HAP-1 (cell line): Measurements from ENCODE around the gene ZXDC.

Experiments
- DNase-seq, 2 experiments: peaks; one replicate each; pipeline ENCODE4 v3.0.0-alpha.2; 2016 to 2020; ENCODE audit warnings: low spot score in 2 of 2
- H3K27me3 ChIP-seq: fragments of 250-450 bp; sonication (Bioruptor Pico); 2 replicates; pipeline ENCODE4 v1.5.1; 2020; ENCODE audit warnings: low read depth, mild to moderate bottlenecking, moderate library complexity
- H3K36me3 ChIP-seq: fragments of 250-450 bp; sonication (Bioruptor Pico); replicated peaks from 2 replicates; pipeline ENCODE4 v1.5.1; 2020; ENCODE audit warnings: mild to moderate bottlenecking
- H3K4me1 ChIP-seq: fragments of 250-450 bp; sonication (Bioruptor Pico); 2 replicates; pipeline ENCODE4 v1.5.1; 2020; ENCODE audit warnings: mild to moderate bottlenecking
- H3K4me3 ChIP-seq: fragments of 250-450 bp; sonication (Bioruptor Pico); 2 replicates; pipeline ENCODE4 v1.5.1; 2020; ENCODE audit warnings: mild to moderate bottlenecking, moderate library complexity
- H3K9me3 ChIP-seq: fragments of 250-450 bp; sonication (Bioruptor Pico); 2 replicates; pipeline ENCODE4 v1.5.1; 2020; ENCODE audit warnings: mild to moderate bottlenecking, moderate library complexity
- in situ Hi-C: fragments of 300-500 bp; cut with MboI; formaldehyde crosslinking; loops from 3 replicates; pipeline ENCODE4 v1.14.3; 2020; ENCODE audit warnings: low sequenced_read_pairs, inconsistent platforms, mixed read lengths

The ZXDC gene

GRCh38 chr3:126452213-126452612 is 23.5 kb downstream of the ZXDC start:
- Histone ChIP-seq H3K27me3 (no peaks in the 10 kb centered on the region), H3K9me3 (no peaks in the 10 kb centered on the region), H3K4me1 (peaks cover 12% of the 10 kb centered on the region), H3K36me3 (peaks cover 35% of the 10 kb centered on the region), H3K4me3 (no peak overlapping the region)
- in situ Hi-C loops, result no loop called here
- DNase-seq, result no peak

- H3K9me3 ChIP-seq, result no peaks in the 10 kb centered on the region
- H3K36me3 ChIP-seq, result peaks cover 28% of the 10 kb centered on the region
- H3K4me1 ChIP-seq, result peaks cover 12% of the 10 kb centered on the region
- no peak for DNase-seq
- H3K4me3 ChIP-seq, result no peak overlapping the region
- H3K27me3 ChIP-seq, result no peaks in the 10 kb centered on the region
- in situ Hi-C loops, result no loop called here
Measured at GRCh38 chr3:126451511-126451910, 24.2 kb downstream of the ZXDC start.

- peaks cover 24% of the 10 kb centered on the region for H3K36me3 ChIP-seq
Measured at GRCh38 chr3:126450744-126451143, 24.9 kb downstream of the ZXDC start.

GRCh38 chr3:126450219-126450618 is 25.5 kb downstream of the ZXDC start:
- Histone ChIP-seq H3K27me3 (no peaks in the 10 kb centered on the region), H3K36me3 (peaks cover 24% of the 10 kb centered on the region)
- in situ Hi-C loops, result no loop called here

More at GRCh38 chr3:126450744-126451143, 24.9 kb downstream of the ZXDC start:
- no peaks in the 10 kb centered on the region for H3K9me3 ChIP-seq
- H3K4me1 ChIP-seq, result peaks cover 12% of the 10 kb centered on the region
- H3K4me3 ChIP-seq, result no peak overlapping the region
- in situ Hi-C loops, result no loop called here
- no peaks in the 10 kb centered on the region for H3K27me3 ChIP-seq
- DNase-seq, result no peak

GRCh38 chr3:126449621-126450051 is 26.1 kb downstream of the ZXDC start:
- no peak for DNase-seq
- H3K4me3 ChIP-seq, result no peak overlapping the region
- H3K36me3 ChIP-seq, result peaks cover 20% of the 10 kb centered on the region
- H3K27me3 ChIP-seq, result no peaks in the 10 kb centered on the region
- H3K4me1 ChIP-seq, result peaks cover 12% of the 10 kb centered on the region
- H3K9me3 ChIP-seq, result no peaks in the 10 kb centered on the region
- in situ Hi-C loops, result no loop called here

More at GRCh38 chr3:126450219-126450618, 25.5 kb downstream of the ZXDC start:
- DNase-seq, result no peak
- Histone ChIP-seq H3K4me3 (no peak overlapping the region), H3K4me1 (peaks cover 12% of the 10 kb centered on the region), H3K9me3 (no peaks in the 10 kb centered on the region)

- H3K4me3 ChIP-seq, result no peak overlapping the region
- peaks cover 8% of the 10 kb centered on the region; the same call in 1 of the 2 replicates for H3K4me1 ChIP-seq
- H3K27me3 ChIP-seq, result no peaks in the 10 kb centered on the region
- DNase-seq, result no peak
- peaks cover 13% of the 10 kb centered on the region for H3K36me3 ChIP-seq
- in situ Hi-C loops, result no loop called here
- H3K9me3 ChIP-seq, result no peaks in the 10 kb centered on the region
Measured at GRCh38 chr3:126448893-126449180, 26.9 kb downstream of the ZXDC start.

GRCh38 chr3:126448136-126448892 is 27.4 kb downstream of the ZXDC start:
- H3K27me3 ChIP-seq, result no peaks in the 10 kb centered on the region
- peaks cover 3% of the 10 kb centered on the region; the same call in 1 of the 2 replicates for H3K4me1 ChIP-seq
- H3K36me3 ChIP-seq, result peaks cover 12% of the 10 kb centered on the region
- DNase-seq, result no peak
- in situ Hi-C loops, result no loop called here
- H3K9me3 ChIP-seq, result no peaks in the 10 kb centered on the region
- no peak overlapping the region for H3K4me3 ChIP-seq

GRCh38 chr3:126447456-126448106 is 28.1 kb downstream of the ZXDC start:
- Histone ChIP-seq H3K36me3 (peaks cover 9% of the 10 kb centered on the region), H3K4me3 (no peak overlapping the region), H3K4me1 (no peaks in the 10 kb centered on the region), H3K9me3 (no peaks in the 10 kb centered on the region), H3K27me3 (no peaks in the 10 kb centered on the region)
- in situ Hi-C loops, result no loop called here
- DNase-seq, result no peak

GRCh38 chr3:126446791-126447190 is 28.9 kb downstream of the ZXDC start:
- H3K36me3 ChIP-seq, result peaks cover 9% of the 10 kb centered on the region
- no peak overlapping the region for H3K4me3 ChIP-seq
- in situ Hi-C loops, result no loop called here
- H3K9me3 ChIP-seq, result no peaks in the 10 kb centered on the region
- H3K4me1 ChIP-seq, result no peaks in the 10 kb centered on the region
- no peak for DNase-seq
- H3K27me3 ChIP-seq, result no peaks in the 10 kb centered on the region

GRCh38 chr3:126446301-126446700 is 29.4 kb downstream of the ZXDC start:
- peaks cover 5% of the 10 kb centered on the region for H3K36me3 ChIP-seq
- H3K27me3 ChIP-seq, result no peaks in the 10 kb centered on the region
- no peaks in the 10 kb centered on the region for H3K4me1 ChIP-seq
- H3K4me3 ChIP-seq, result no peak overlapping the region
- DNase-seq, result no peak
- no peaks in the 10 kb centered on the region for H3K9me3 ChIP-seq
- in situ Hi-C loops, result no loop called here

GRCh38 chr3:126445506-126445905 is 30.2 kb downstream of the ZXDC start:
- Histone ChIP-seq H3K9me3 (no peaks in the 10 kb centered on the region), H3K4me1 (no peaks in the 10 kb centered on the region), H3K36me3 (peaks cover 5% of the 10 kb centered on the region; the same call in 1 of the 2 replicates), H3K27me3 (no peaks in the 10 kb centered on the region), H3K4me3 (no peak overlapping the region)
- no peak for DNase-seq
- in situ Hi-C loops, result no loop called here

- Histone ChIP-seq H3K4me3 (no peak overlapping the region), H3K36me3 (no peaks in the 10 kb centered on the region), H3K27me3 (no peaks in the 10 kb centered on the region), H3K9me3 (no peaks in the 10 kb centered on the region), H3K4me1 (no peaks in the 10 kb centered on the region)
- DNase-seq, result peak in 1 of 2 experiments; percentile 7
- in situ Hi-C loops, result no loop called here
Measured at GRCh38 chr3:126442856-126443242, 32.8 kb downstream of the ZXDC start.

GRCh38 chr3:126442094-126442855 is 33.4 kb downstream of the ZXDC start:
- H3K36me3 ChIP-seq, result no peaks in the 10 kb centered on the region
- no peaks in the 10 kb centered on the region for H3K4me1 ChIP-seq
- H3K27me3 ChIP-seq, result no peaks in the 10 kb centered on the region
- H3K4me3 ChIP-seq, result no peak overlapping the region
- in situ Hi-C loops, result no loop called here
- DNase-seq, result no peak
- no peaks in the 10 kb centered on the region for H3K9me3 ChIP-seq
